NCI-H2107 treated with DMSO at 0.1 percent for 48 hours (cell line): ENCODE data around the gene DUS3L.
"Not testable (repeated sequence)": the region's sequence is repeated elsewhere in the genome, so short reads cannot be mapped to it uniquely, and the experiment has no call there.

Experiments used
- DNase-seq: peaks from one replicate; lab custom pipeline; 2025; ENCODE audit not compliant: unreplicated experiment; lab: John Stamatoyannopoulos, UW

The DUS3L gene

GRCh38 chr19:5778402-5778801 lies 12.6 kb downstream of the DUS3L start:
- no peak for DNase-seq

GRCh38 chr19:5775668-5776309 lies 15.2 kb downstream of the DUS3L start:
- DNase-seq: no peak

GRCh38 chr19:5774921-5775320 lies 16.0 kb downstream of the DUS3L start:
- no peak for DNase-seq

GRCh38 chr19:5773276-5773675 lies 17.7 kb downstream of the DUS3L start:
- no peak for DNase-seq

GRCh38 chr19:5772416-5772815 lies 18.5 kb downstream of the DUS3L start:
- DNase-seq: no peak

- DNase-seq: no peak
Observed at GRCh38 chr19:5767949-5768348, 23.0 kb downstream of the DUS3L start.

DNA sequence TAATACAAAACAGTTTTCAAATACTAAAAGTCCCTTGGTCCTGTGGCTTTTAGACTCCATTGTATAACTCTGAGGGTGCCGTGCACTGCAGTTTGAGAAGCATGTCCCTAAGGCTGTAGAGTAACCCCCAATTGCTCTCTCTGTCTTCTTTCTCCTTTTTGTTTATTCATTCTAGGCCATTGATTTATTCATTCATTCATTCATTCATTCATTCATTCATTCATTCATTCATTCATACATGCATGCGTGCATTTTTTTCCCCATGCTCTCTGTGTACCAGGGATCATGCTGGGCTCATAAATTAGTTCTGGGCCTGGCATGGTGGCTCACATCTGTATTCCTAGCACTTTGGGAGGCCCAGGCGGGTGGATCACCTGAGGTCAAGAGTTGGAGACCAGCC lies 25.7 kb downstream of the DUS3L start:
- no peak for DNase-seq

DNA sequence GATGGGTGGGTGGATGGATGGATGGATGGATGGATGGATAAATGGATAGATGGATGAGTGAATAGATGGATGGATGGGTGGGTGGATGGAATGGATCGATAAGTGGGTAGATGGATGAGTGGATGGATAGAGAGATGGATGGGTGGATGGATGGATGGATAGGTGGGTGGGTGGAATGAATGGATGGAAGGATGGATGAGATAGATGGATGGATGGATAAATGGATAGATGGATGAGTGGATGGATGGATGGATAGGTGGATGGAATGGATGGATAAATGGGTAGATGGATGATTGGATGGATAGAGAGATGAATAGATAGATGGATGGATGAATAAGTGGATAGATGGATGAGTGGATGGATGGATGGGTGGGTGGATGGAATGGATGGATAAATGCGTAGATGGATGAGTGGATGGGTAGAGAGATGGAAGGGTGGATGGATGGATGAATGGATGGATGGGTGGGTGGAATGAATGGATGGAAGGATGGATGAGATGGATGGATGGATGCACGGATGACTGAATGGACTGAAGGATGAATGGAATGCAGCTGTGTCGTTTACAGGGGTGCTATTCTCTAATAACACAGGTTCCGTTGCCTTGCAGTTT lies 28.2 kb downstream of the DUS3L start:
- no peak for DNase-seq

DNA sequence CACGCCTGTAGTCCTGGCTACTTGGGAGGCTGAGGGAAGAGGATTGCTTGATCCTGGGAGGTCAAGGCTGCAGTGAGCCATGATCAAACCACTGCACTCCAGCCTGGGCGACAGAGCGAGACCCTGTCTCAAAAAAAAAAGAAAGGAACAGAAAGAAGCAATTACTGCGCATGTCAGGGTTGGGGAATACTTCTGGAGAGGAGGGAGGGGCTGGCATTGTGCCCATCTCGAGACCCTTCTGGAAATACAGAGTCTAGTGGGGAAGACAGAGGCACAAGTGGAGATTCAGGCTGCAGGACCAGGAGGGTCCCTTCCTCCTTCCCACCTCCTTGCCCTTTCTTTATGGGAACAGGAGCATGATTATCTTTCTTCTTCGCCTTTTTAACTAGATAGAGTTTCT lies 37.2 kb downstream of the DUS3L start:
- no peak for DNase-seq

DNA sequence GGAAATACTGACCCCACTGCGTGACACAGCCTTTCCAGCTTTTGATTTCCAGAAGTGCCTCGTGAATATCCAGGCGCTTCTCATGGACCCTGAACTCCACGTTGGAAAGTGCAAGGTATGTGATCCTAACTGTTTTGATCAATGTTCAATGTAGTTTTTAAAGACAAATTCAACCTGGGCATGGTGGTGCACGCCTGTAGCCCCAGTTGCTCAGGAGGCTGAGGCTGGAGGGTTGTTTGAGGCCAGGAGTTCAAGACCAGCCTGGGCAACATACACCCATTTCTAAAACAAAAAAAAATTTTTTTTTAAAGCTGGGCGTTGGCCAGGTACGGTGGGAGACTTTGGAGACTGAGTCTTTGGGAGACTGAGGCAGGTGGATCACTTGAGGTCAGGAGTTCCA lies 39.3 kb downstream of the DUS3L start:
- no peak for DNase-seq

DNA sequence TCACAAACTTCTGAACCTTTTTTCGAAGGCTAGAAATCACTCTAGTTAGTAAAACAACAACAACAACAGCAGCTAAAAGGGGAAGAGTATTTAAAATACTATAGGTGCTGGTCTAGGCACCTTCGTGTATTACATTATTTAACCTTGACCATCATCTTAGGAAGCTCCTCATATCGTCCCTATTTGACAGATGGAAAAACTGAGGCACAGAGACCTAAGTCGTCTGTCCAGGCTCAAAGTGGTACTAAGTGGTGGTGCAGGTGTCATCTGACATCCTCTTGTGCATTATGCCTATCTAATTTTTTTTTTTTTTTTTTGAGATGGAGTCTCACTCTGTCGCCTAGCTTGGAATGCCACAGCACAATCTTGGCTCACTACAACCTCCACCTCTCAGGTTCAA lies 41.5 kb downstream of the DUS3L start:
- DNase-seq: no peak

- DNase-seq: not testable (repeated sequence)
Observed at GRCh38 chr19:5748920-5749319, 42.0 kb downstream of the DUS3L start.

- not testable (repeated sequence) for DNase-seq
Observed at GRCh38 chr19:5744999-5745398, 46.0 kb downstream of the DUS3L start.

DNA sequence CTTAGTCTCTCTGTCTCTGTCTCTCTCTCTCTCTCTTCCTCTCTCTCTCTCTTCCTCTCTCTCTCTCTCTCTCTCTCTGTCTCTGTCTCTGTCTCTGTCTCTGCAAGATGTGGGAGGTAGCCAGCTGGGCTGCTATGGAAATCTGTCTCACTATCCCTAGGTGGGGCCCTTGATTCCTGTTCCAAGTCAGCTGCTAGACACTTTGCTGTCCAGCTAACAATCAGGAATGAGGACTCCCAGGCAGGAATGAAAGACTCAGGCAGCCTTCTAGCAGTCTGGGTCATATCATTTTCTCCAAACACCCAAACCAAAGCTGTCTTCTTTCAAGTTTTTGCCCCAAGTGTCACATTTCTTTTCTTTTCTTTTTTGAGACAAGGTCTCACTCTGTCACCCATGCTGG lies 47.3 kb downstream of the DUS3L start:
- DNase-seq: no peak

DNA sequence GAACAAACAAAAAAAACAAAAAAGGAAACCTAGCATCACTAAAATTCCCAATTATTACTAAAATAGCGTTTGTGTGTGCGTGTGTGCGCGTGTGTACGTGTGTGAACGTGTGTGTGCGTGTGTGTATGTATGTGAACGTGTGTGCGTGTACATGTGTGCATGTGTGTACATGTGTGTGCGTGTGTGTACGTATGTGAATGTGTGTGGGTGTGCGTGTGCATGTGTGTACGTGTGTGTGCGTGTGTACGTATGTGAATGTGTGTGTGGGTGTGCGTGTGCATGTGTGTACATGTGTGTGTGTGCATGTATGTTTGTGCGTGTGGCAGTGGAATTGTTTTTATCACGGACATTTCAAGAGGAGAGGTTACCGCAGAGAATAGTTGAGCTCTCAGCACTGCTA lies 48.9 kb downstream of the DUS3L start:
- DNase-seq: no peak

DNA sequence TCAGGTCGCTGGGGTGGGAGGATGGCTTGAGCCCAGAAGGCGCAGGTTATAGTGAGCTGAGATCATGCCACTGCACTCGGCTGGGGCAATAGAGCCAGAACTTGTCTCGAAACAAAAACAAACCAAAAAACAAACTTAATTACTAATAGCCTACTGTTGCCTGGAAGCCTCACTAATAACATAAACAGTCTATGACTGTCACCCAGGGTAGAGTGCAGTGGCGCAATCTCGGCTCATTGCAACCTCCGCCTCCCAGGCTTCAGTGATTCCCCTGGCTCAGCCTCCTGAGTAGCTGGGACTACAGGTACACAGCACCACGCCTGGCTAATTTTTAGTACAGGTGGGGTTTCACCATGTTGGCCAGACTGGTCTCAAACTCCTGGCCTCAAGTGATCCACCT lies 52.5 kb downstream of the DUS3L start:
- no peak for DNase-seq
